Choroid plexus epithelial cell (primary cell): Measurements from ENCODE around the gene SEPTIN5.

Source experiments
- DNase-seq: peaks from one replicate; pipeline ENCODE4 v3.0.0-alpha.2; 2010; ENCODE audit warnings: low read depth
- H3K4me3 ChIP-seq: 2 replicates; pipeline ENCODE4 v1.5.1; 2011; ENCODE audit warnings: low read depth, mild to moderate bottlenecking, control low read depth, low read length, moderate library complexity
- CTCF ChIP-seq: conservative IDR thresholded peaks from 2 replicates; pipeline ENCODE4 v1.5.1; 2011; ENCODE audit warnings: low read depth, mild to moderate bottlenecking, control low read depth, inconsistent platforms, low read length, moderate library complexity

SEPTIN5 gene

GRCh38 chr22:19728271-19728670, 14.0 kb downstream of the SEPTIN5 start:
- H3K4me3 ChIP-seq: no peak overlapping the region
- TF ChIP-seq CTCF: no peak
- no peak for DNase-seq

- DNase-seq: no peak
- TF ChIP-seq CTCF: no peak
- H3K4me3 ChIP-seq: no peak overlapping the region
Observed at GRCh38 chr22:19728836-19729235, 14.5 kb downstream of the SEPTIN5 start.

GRCh38 chr22:19729507-19729906, 15.2 kb downstream of the SEPTIN5 start:
- TF ChIP-seq CTCF: no peak
- DNase-seq: no peak

GRCh38 chr22:19730198-19730597, 15.9 kb downstream of the SEPTIN5 start:
- no peak for TF ChIP-seq CTCF
- no peak for DNase-seq
- no peak overlapping the region for H3K4me3 ChIP-seq

More at GRCh38 chr22:19729507-19729906, 15.2 kb downstream of the SEPTIN5 start:
- no peak overlapping the region for H3K4me3 ChIP-seq

- peak; percentile 82 for DNase-seq
- peak; percentile 96 for TF ChIP-seq CTCF
- H3K4me3 ChIP-seq: peak overlapping the region; percentile 60
Observed at GRCh38 chr22:19730655-19731360, 16.5 kb downstream of the SEPTIN5 start.

- DNase-seq: no peak
- H3K4me3 ChIP-seq: no peak overlapping the region
- TF ChIP-seq CTCF: no peak
Observed at GRCh38 chr22:19731361-19732135, 17.2 kb downstream of the SEPTIN5 start.
